ENCODE results near the gene ALDH16A1. TPM values are rescaled to one million over a fixed set of nuclear protein-coding genes. Genes with fewer than 3 reads are reported as not detected.

ALDH16A1 gene
- total and polyA plus RNA-seq, 4 experiments from 2014 or later = 28.4 to 40.1 (median 32.1) TPM

DNA sequence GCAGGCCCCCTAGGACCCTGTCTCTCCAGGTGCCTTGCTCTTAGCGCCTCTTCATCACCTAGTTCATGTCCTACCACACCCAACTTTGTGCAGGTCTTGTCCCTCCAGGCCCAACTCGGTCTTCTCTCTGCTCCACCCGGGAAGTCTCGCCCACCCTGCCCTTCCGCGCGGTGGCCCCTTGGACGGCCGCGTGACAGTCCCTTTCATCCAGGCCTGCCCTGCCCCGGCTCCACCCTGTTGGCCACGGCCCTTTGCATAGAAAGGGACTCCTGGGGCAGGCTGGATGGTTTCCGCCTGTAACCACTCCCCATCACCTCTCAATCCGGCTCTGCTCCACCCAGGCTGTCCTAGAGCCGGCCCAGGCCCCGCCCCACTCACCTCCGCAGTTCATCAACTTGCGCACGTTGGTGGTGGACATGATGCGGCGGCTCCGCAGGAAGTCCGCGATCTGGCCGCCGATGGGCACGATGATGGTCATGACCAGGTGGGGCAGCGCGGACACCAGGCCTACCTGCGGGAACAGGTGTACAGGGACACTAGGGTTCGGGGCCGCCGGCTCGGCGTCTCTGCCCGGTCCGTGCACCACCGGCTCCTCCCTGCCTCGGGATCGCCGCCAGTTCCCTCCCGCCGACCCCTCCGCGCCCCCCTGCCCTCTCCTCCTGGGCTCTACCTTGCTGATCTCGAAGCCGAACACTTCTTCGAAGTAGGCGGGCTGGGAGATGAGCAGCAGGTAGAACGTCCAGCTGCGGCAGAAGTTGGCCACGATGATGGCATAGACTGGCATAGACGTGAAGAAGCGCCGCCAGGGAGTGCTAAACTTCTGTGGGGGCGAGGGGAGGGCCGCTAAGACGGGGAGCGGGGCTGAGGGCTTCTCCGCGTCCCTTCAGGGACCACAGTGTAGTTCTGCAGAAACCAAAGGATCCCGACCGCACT lies 20.6 kb upstream of the ALDH16A1 start:
- CTCF ChIA-PET (ENCODE audit: partially characterized antibody) = interaction anchor here (0.7 to 1.4 kb wide), 2 partner anchors 20 to 41 kb away, joined by 3 to 4 read pairs; no protein-coding TSS in a partner anchor
- Mint-ChIP-seq H3K27ac (peak overlapping the region in 3 of 7 donors; percentile 28 to 66 (median 50)), H3K36me3 (peaks cover 2 to 8% of the 10 kb centered on the region in 2 donors), H3K9me3 (peaks cover 0 to 5% (median 0%) of the 10 kb centered on the region in 8 donors), H3K4me1 (peaks cover 20 to 67% (median 38%) of the 10 kb centered on the region in 4 donors), H3K27me3 (peaks cover 64 to 67% of the 10 kb centered on the region in 2 donors), H3K4me3 (peak overlapping the region in 6 of 8 donors; percentile 17 to 56 (median 36))
- peak in 3 of 5 donors; percentile 43 to 55 (median 44) for DNase-seq
- POLR2A ChIA-PET (ENCODE audit: partially characterized antibody) = no interaction called here
- Histone ChIP-seq H3K4me3 (ENCODE audit: low read length in 2 of 2) (no peak overlapping the region), H3K27me3 (ENCODE audit: insufficient read depth, low read length) (peaks cover 56% of the 10 kb centered on the region), H3K4me1 (ENCODE audit: insufficient read depth, low read length) (peaks cover 41% of the 10 kb centered on the region), H3K9me3 (ENCODE audit: control insufficient read depth in 1 of 2, low read length in 2 of 2) (no peaks in the 10 kb centered on the region), H3K27ac (ENCODE audit: low read depth, low read length) (no peak overlapping the region), H3K36me3 (ENCODE audit: insufficient read depth, low read length) (no peaks in the 10 kb centered on the region)
- intact Hi-C loops (cut with micrococcal nuclease) = no loop called here

DNA sequence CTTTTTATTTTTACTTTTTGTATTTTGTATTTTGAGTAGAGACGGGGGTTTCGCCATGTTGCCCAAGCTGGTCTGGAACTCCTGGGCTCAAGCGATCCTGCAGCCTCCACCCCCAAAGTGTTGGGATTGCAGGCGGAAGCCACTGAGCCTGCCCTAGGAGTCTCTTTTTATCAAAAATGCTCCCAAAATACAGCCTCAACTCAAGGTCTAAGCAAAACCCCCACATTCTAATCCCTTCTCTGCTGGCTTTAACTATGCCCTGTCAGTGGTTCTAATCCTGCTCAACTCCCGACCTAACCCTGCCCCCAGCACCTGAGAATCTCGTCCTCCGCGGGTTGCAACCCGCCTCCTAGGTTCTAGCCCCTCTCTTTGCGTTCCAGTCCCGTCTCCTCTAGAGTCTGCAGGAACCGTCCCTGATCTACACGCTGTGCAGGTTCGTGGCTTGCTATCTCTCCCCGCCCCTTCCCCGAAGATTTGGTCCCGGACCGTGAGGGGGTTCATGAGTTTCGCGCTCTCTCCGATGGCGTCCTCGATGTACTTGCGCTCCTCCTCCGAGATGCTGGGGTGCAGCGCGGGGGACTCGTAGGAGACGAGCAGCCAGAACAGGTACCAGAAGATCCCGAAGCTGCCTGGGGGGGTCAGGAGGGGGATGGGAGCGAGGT lies 19.7 kb upstream of the ALDH16A1 start:
- DNase-seq = no peak
- Mint-ChIP-seq H3K27ac (peak overlapping the region in 2 of 7 donors; percentile 48 to 55), H3K4me1 (peaks cover 18 to 59% (median 31%) of the 10 kb centered on the region in 4 donors), H3K9me3 (peaks cover 0 to 5% (median 0%) of the 10 kb centered on the region in 8 donors), H3K4me3 (peak overlapping the region in 6 of 8 donors; percentile 2 to 75 (median 35)), H3K27me3 (peaks cover 67 to 70% of the 10 kb centered on the region in 2 donors), H3K36me3 (peaks cover 2 to 8% of the 10 kb centered on the region in 2 donors)
- ChIA-PET POLR2A (ENCODE audit: partially characterized antibody) (no interaction called here), CTCF (ENCODE audit: partially characterized antibody) (interaction anchor here (0.7 to 2.0 kb wide), 2 partner anchors 19 to 41 kb away, joined by 3 to 9 read pairs; no protein-coding TSS in a partner anchor)
- Histone ChIP-seq H3K4me1 (ENCODE audit: insufficient read depth, low read length) (peaks cover 32% of the 10 kb centered on the region), H3K9me3 (ENCODE audit: control insufficient read depth in 1 of 2, low read length in 2 of 2) (no peaks in the 10 kb centered on the region), H3K4me3 (ENCODE audit: low read length in 2 of 2) (no peak overlapping the region), H3K27me3 (ENCODE audit: insufficient read depth, low read length) (peaks cover 57% of the 10 kb centered on the region), H3K36me3 (ENCODE audit: insufficient read depth, low read length) (no peaks in the 10 kb centered on the region), H3K27ac (ENCODE audit: low read depth, low read length) (no peak overlapping the region)
- intact Hi-C loops (cut with micrococcal nuclease) = no loop called here

DNA sequence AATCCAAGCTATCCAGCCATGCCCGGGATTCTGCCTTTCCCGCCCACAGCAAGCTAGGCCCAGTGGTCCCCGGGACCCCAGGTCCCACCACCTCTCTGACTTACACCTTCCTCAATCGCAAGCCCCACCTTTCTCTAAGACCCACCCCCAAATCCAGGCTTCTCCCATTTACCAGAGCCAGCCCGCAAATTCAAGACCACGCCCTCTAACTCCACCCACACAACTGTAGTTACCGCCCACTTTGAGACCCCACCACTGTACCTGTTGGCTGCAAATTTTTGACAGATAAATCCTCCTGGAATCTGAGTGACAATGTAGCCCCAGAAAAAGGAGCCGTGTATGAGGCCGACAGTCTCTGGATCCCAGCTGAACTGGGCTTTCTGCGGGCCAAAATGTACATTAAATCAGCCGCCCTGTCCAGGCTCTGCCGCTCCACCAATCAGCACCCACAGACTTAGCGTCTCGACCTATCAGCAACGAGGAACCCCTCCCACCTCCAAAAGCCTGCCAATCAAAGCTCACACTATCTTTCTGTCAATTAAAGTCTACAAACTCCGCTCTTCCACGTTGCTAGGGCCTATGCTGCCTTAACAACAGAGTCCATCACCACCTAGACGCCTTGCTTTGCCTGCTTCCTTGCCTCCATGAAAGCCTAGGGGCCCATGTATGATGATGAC lies 18.0 kb upstream of the ALDH16A1 start:
- Histone ChIP-seq H3K4me1 (ENCODE audit: insufficient read depth, low read length) (peaks cover 28% of the 10 kb centered on the region), H3K27me3 (ENCODE audit: insufficient read depth, low read length) (peaks cover 68% of the 10 kb centered on the region), H3K4me3 (ENCODE audit: low read length in 2 of 2) (no peak overlapping the region), H3K27ac (ENCODE audit: low read depth, low read length) (no peak overlapping the region), H3K36me3 (ENCODE audit: insufficient read depth, low read length) (no peaks in the 10 kb centered on the region), H3K9me3 (ENCODE audit: control insufficient read depth in 1 of 2, low read length in 2 of 2) (no peaks in the 10 kb centered on the region)
- Mint-ChIP-seq H3K36me3 (peaks cover 2 to 3% of the 10 kb centered on the region in 2 donors), H3K4me3 (peak overlapping the region in 1 of 8 donors; percentile 32), H3K4me1 (peaks cover 15 to 51% (median 26%) of the 10 kb centered on the region in 4 donors), H3K27ac (peak overlapping the region in 1 of 7 donors; percentile 33), H3K9me3 (peaks cover 0 to 5% (median 0%) of the 10 kb centered on the region in 8 donors), H3K27me3 (peaks cover 72 to 73% of the 10 kb centered on the region in 2 donors)
- intact Hi-C loops (cut with micrococcal nuclease) = no loop called here
- no peak for DNase-seq
- CTCF ChIA-PET (ENCODE audit: partially characterized antibody) = interaction anchor here (2.0 kb wide), 1 partner anchor 43 kb away, joined by 9 read pairs; no protein-coding TSS in a partner anchor
- POLR2A ChIA-PET (ENCODE audit: partially characterized antibody) = interaction anchor here (0.7 to 1.6 kb wide), 2 partner anchors 10 to 40 kb away, joined by 3 read pairs; no protein-coding TSS in a partner anchor

DNA sequence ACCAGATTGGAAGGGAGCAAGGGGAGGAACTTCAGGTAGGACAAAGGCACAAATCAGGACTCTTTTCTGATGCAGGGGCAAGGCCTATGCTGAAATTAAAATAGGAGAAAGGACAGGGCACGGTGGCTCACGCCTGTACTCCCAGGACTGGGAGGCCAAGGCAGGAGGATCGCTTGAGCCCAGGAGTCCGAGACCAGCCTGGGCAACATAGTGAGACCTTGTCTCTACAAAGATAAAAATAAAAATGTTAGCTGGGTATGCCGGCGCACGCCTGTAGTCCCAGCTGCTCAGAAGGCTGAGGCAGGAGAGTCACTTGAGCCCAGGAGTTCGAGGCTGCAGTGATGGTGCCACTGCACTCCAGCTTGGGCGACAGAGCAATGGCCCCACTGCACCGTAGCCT lies 17.4 kb upstream of the ALDH16A1 start:
- intact Hi-C loops (cut with micrococcal nuclease) = no loop called here
- H3K27me3 Mint-ChIP-seq = peaks cover 71 to 74% of the 10 kb centered on the region in 2 donors
- H3K4me3 Mint-ChIP-seq = no peak overlapping the region
- H3K36me3 ChIP-seq (ENCODE audit: insufficient read depth, low read length) = no peaks in the 10 kb centered on the region
- peaks cover 0 to 5% (median 0%) of the 10 kb centered on the region in 8 donors for H3K9me3 Mint-ChIP-seq
- ChIA-PET CTCF (ENCODE audit: partially characterized antibody) (no interaction called here), POLR2A (ENCODE audit: partially characterized antibody) (interaction anchor here (0.6 to 1.6 kb wide), 8 partner anchors 9 to 60 kb away, joined by 3 to 4 read pairs (median 3); partner anchors contain the start of gene PIH1D1)
- H3K4me1 ChIP-seq (ENCODE audit: insufficient read depth, low read length) = peaks cover 29% of the 10 kb centered on the region
- no peaks in the 10 kb centered on the region for H3K9me3 ChIP-seq (ENCODE audit: control insufficient read depth in 1 of 2, low read length in 2 of 2)
- peaks cover 2 to 3% of the 10 kb centered on the region in 2 donors for H3K36me3 Mint-ChIP-seq
- H3K4me1 Mint-ChIP-seq = peaks cover 14 to 51% (median 26%) of the 10 kb centered on the region in 4 donors
- no peak overlapping the region for H3K4me3 ChIP-seq (ENCODE audit: low read length in 2 of 2)
- H3K27me3 ChIP-seq (ENCODE audit: insufficient read depth, low read length) = peaks cover 72% of the 10 kb centered on the region
- H3K27ac Mint-ChIP-seq = peak overlapping the region in 1 of 7 donors; percentile 33
- DNase-seq = no peak
- no peak overlapping the region for H3K27ac ChIP-seq (ENCODE audit: low read depth, low read length)

DNA sequence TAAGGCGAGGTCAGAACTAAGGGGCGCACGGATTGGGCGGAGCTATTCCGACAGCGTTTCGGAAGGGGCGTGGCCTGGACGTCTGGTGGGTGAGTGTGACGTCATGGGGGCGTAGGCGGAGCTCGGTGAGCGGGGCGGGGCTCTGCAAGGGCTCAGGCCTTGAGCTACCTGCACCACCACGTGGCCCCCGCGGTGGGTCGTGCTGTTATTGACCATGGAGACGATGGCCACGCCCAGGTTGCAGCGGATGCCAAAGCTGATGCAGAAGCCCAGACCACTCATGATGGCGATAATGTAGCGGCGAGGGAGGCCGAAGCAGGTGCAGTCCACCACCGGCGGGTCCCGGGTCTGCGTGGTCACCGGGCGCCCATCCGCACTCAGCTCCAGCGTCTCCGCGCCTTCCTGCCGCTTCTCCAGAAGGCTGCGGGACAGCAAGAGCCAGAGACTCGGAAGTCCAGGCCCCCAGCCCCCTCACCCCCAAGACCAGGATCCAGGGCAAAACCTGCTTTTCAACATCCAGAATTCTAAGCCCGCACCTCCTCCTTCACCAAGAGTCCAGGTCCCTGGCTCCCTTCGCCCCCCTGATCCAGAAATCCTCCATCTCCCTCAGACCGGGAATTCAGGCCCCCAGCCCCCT lies 16.5 kb upstream of the ALDH16A1 start:
- Mint-ChIP-seq H3K4me1 (peaks cover 16 to 52% (median 26%) of the 10 kb centered on the region in 4 donors), H3K9me3 (peaks cover 0 to 5% (median 0%) of the 10 kb centered on the region in 8 donors), H3K27ac (peak overlapping the region in 2 of 7 donors; percentile 13 to 33), H3K4me3 (peak overlapping the region in 3 of 8 donors; percentile 1 to 33 (median 24)), H3K36me3 (peaks cover 2 to 3% of the 10 kb centered on the region in 2 donors), H3K27me3 (peaks cover 71 to 74% of the 10 kb centered on the region in 2 donors)
- Histone ChIP-seq H3K4me3 (ENCODE audit: low read length in 2 of 2) (no peak overlapping the region), H3K4me1 (ENCODE audit: insufficient read depth, low read length) (peaks cover 35% of the 10 kb centered on the region), H3K9me3 (ENCODE audit: control insufficient read depth in 1 of 2, low read length in 2 of 2) (no peaks in the 10 kb centered on the region), H3K27ac (ENCODE audit: low read depth, low read length) (no peak overlapping the region), H3K36me3 (ENCODE audit: insufficient read depth, low read length) (no peaks in the 10 kb centered on the region), H3K27me3 (ENCODE audit: insufficient read depth, low read length) (peaks cover 68% of the 10 kb centered on the region)
- intact Hi-C loops (cut with micrococcal nuclease) = no loop called here
- CTCF ChIA-PET (ENCODE audit: partially characterized antibody) = interaction anchor here (1.3 kb wide), 1 partner anchor 14 kb away, joined by 3 read pairs; no protein-coding TSS in a partner anchor
- DNase-seq = peak in 2 of 5 donors; percentile 48 to 68
- POLR2A ChIA-PET (ENCODE audit: partially characterized antibody) = interaction anchor here (0.6 to 1.3 kb wide), 6 partner anchors 12 to 59 kb away, joined by 3 to 4 read pairs (median 3); partner anchors contain the start of gene PIH1D1

DNA sequence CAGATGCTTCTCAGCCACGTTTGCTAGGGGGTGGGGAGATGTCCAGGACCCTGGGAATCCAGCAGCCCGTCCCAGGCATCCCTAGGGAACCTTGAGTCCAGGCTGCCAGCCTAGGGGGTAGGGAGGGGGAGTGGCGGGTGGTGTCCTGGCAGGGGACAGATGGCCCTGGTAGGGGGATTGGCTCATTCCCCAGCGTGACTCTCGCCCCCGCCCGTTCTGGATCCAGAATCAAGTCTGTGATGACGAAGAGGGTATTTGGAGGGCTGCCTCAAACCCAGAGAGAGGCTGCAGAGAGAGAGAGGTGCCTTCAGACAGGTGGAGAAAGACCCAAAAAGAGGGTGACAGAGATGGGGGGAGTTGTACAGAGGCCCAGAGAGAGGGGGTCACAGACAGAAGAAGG lies 15.8 kb upstream of the ALDH16A1 start:
- Mint-ChIP-seq H3K27ac (no peak overlapping the region), H3K4me1 (peaks cover 20 to 54% (median 30%) of the 10 kb centered on the region in 4 donors), H3K36me3 (peaks cover 2 to 3% of the 10 kb centered on the region in 2 donors), H3K4me3 (no peak overlapping the region), H3K9me3 (peaks cover 0 to 5% (median 0%) of the 10 kb centered on the region in 8 donors), H3K27me3 (peaks cover 74 to 77% of the 10 kb centered on the region in 2 donors)
- ChIA-PET CTCF (ENCODE audit: partially characterized antibody) (interaction anchor here (1.3 kb wide), 1 partner anchor 15 kb away, joined by 3 read pairs; no protein-coding TSS in a partner anchor), POLR2A (ENCODE audit: partially characterized antibody) (no interaction called here)
- no peak for DNase-seq
- H3K27me3 ChIP-seq (ENCODE audit: insufficient read depth, low read length) = peaks cover 70% of the 10 kb centered on the region
- no peaks in the 10 kb centered on the region for H3K36me3 ChIP-seq (ENCODE audit: insufficient read depth, low read length)
- intact Hi-C loops (cut with micrococcal nuclease) = no loop called here
- H3K27ac ChIP-seq (ENCODE audit: low read depth, low read length) = no peak overlapping the region
- H3K4me1 ChIP-seq (ENCODE audit: insufficient read depth, low read length) = peaks cover 38% of the 10 kb centered on the region
- no peaks in the 10 kb centered on the region for H3K9me3 ChIP-seq (ENCODE audit: control insufficient read depth in 1 of 2, low read length in 2 of 2)
- H3K4me3 ChIP-seq (ENCODE audit: low read length in 2 of 2) = no peak overlapping the region

All from CD4-positive, alpha-beta memory T cell (primary cell).